Measurements from ENCODE around the gene KLHL18. TPM values are rescaled to one million over a fixed set of nuclear protein-coding genes. Genes with fewer than 3 reads are reported as not detected.
"Not testable (repeated sequence)": the region's sequence is repeated elsewhere in the genome, so short reads cannot be mapped to it uniquely, and the experiment has no call there.

KLHL18 gene
- total RNA-seq, 1 donor from 2014 or later, result 26.3 TPM

DNA sequence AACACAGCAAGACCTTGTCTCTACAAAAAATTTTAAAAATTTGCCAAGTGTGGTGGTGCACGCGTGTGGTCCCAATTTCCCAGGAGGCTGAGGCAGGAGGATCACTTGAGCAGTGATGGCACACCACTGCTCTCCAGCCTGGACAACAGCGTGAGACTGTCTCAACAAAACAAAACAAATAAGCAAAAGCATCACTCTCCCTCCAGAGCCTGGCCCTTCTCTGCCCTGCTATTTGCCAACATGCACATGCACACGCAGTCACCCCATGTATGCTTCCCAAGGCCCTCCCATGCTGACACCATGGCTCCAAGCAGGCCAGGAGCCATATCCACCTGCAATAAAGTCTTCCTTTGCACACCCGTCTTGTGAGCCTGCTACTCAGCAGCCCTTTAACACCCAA lies 2.2 kb upstream of the KLHL18 start:
- H3K4me3 ChIP-seq (ENCODE audit: low read depth, low read length), result no peak overlapping the region
- H3K27me3 ChIP-seq (ENCODE audit: control insufficient read depth, insufficient read depth, low read length), result no peaks in the 10 kb centered on the region
- TF ChIP-seq CTCF (IDR thresholded peaks at IDR 0.05; ENCODE audit: insufficient read depth, low read length, poor library complexity, severe bottlenecking), result no peak
- no peak for DNase-seq (ENCODE audit: low read depth)
- no peaks in the 10 kb centered on the region for H3K36me3 ChIP-seq (ENCODE audit: control insufficient read depth, insufficient read depth, low read length)

GRCh38 chr3:47283193-47283537 lies 421 bp downstream of the KLHL18 start:
- Histone ChIP-seq H3K36me3 (ENCODE audit: control insufficient read depth, insufficient read depth, low read length) (no peaks in the 10 kb centered on the region), H3K4me3 (ENCODE audit: low read depth, low read length) (peak overlapping the region; percentile 84), H3K27me3 (ENCODE audit: control insufficient read depth, insufficient read depth, low read length) (no peaks in the 10 kb centered on the region)
- DNase-seq (ENCODE audit: low read depth), result no peak
- TF ChIP-seq CTCF (IDR thresholded peaks at IDR 0.05; ENCODE audit: insufficient read depth, low read length, poor library complexity, severe bottlenecking), result no peak

GRCh38 chr3:47283591-47284364 lies 1.0 kb downstream of the KLHL18 start:
- Histone ChIP-seq H3K27me3 (ENCODE audit: control insufficient read depth, insufficient read depth, low read length) (no peaks in the 10 kb centered on the region), H3K36me3 (ENCODE audit: control insufficient read depth, insufficient read depth, low read length) (no peaks in the 10 kb centered on the region), H3K4me3 (ENCODE audit: low read depth, low read length) (peak overlapping the region; percentile 84)
- DNase-seq (ENCODE audit: low read depth), result no peak
- TF ChIP-seq CTCF (IDR thresholded peaks at IDR 0.05; ENCODE audit: insufficient read depth, low read length, poor library complexity, severe bottlenecking), result no peak

DNA sequence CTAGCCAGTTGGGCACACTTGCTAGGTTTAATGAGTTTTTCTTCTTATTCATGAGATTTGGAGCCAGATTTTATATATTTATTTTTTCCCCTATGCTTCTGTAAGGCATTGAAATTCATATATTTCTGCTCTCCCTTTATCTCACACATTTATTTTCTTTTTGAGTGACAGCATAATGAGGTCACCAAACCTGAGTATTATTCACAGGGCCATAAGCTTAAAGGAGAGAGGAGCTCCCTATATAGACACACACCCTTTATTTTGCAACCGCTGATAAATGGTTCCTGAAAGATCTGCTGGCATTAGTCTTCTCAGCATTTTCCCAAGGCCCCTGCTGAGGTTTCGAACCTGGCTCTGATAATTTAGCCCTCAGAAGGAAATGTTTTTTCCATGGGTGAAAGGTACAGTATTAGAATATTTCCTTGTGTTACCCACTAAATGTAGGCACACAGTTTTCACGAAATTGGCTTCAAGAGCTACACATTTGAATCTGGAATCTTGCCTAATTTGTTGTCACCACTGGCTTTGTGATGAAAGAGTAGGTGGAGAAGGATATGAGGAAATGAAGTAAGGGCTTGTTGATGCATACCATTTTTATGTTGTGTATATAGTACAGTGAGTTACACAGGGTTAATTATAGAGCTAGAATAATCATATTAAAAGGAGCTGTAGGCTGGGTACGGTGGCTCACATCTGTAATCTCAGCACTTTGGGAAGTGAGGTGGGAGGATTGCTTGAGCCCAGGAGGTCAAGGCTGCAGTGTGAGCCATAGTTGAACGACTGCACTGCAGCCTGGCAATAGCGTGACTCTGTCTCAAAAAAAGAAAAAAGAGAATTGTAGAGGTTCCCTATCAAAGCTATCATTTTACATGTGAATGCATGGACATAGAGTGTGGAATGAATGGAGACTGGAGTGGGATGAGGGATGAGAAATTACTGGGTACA lies 6.5 kb downstream of the KLHL18 start:
- Histone ChIP-seq H3K27me3 (ENCODE audit: control insufficient read depth, insufficient read depth, low read length) (no peaks in the 10 kb centered on the region), H3K4me3 (ENCODE audit: low read depth, low read length) (no peak overlapping the region), H3K36me3 (ENCODE audit: control insufficient read depth, insufficient read depth, low read length) (no peaks in the 10 kb centered on the region)
- no peak for DNase-seq (ENCODE audit: low read depth)
- TF ChIP-seq CTCF (IDR thresholded peaks at IDR 0.05; ENCODE audit: insufficient read depth, low read length, poor library complexity, severe bottlenecking), result no peak

DNA sequence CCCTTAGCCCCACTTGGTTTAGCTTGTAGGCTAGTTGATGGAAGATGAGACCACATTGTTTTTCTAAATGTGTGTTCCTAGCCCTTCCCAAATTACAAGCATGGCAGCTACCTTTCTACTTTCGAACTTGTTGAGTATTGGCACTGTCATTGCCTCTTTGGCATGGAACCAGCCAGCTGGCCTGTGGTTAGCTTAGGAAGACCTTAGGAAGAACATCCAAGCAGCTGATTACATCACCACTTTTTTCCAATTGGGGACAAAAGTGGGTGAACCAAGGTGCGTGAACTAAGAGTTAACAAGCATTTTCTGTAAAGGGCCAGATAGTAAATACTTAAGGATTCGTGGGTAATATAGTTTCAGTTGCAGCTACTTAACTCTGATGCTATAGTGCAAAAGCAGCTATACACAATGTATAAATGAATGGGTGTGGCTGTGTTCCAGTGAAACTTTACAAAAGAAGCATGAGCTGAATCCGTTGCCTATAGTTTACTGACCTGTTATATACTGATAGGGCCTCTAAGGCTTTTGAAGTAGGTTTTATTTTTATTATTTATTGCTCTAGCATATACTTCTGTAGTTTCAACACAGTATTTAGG lies 8.5 kb downstream of the KLHL18 start:
- H3K4me3 ChIP-seq (ENCODE audit: low read depth, low read length), result no peak overlapping the region
- DNase-seq (ENCODE audit: low read depth), result no peak
- H3K27me3 ChIP-seq (ENCODE audit: control insufficient read depth, insufficient read depth, low read length), result no peaks in the 10 kb centered on the region
- TF ChIP-seq CTCF (IDR thresholded peaks at IDR 0.05; ENCODE audit: insufficient read depth, low read length, poor library complexity, severe bottlenecking), result no peak
- H3K36me3 ChIP-seq (ENCODE audit: control insufficient read depth, insufficient read depth, low read length), result no peaks in the 10 kb centered on the region

DNA sequence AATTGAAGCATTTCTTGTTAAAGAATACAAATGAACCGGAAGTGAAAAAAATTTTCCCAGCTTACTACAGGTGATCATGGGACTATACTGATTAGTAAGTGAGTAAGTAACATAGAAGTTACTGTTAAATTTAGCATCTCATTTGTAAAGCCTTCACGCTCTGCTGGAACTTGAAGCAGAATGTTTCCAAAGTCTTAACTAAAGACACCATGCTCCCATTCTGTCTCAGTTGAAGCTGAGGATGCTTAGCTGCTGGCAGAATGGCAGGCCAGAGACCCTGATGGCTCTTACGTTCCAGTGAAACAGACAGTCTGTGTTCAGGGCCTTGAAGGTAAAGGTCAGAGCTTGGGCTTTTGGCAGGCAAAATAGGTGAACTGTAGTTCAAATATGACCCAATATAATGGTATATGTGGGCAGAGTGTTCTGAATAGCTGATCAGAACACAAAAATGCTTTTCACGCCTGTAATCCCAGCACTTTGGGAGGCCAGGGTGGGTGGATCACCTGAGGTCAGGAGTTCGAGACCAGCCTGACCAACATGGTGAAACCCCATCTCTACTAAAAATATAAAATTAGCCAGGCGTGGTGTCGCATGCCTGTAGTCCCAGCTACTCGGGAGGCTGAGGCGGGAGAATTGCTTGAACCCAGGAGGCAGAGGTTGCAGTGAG lies 9.1 kb downstream of the KLHL18 start:
- H3K4me3 ChIP-seq (ENCODE audit: low read depth, low read length); DNase-seq (ENCODE audit: low read depth); H3K36me3 ChIP-seq (ENCODE audit: control insufficient read depth, insufficient read depth, low read length); H3K27me3 ChIP-seq (ENCODE audit: control insufficient read depth, insufficient read depth, low read length): not testable (repeated sequence)

All from kidney epithelial cell (primary cell).